Kidney epithelial cell (primary cell): ENCODE data around the gene RAB26. TPM values are rescaled to one million over a fixed set of nuclear protein-coding genes. Genes with fewer than 3 reads are reported as not detected.

Experiments used
- DNase-seq: peaks from one replicate; pipeline ENCODE4 v3.0.0-alpha.2; 2010; ENCODE audit warnings: low read depth
- H3K27me3 ChIP-seq: 2 replicates; pipeline ENCODE4 v1.6.0; 2011; ENCODE audit warnings: low read length; ENCODE audit not compliant: control insufficient read depth, insufficient read depth
- H3K36me3 ChIP-seq: 2 replicates; pipeline ENCODE4 v1.5.1; 2011; ENCODE audit warnings: low read length; ENCODE audit not compliant: control insufficient read depth, insufficient read depth
- H3K4me3 ChIP-seq: 2 replicates; pipeline ENCODE4 v1.5.1; 2011; ENCODE audit warnings: low read depth, mild to moderate bottlenecking, control low read depth, low read length
- CTCF ChIP-seq: IDR thresholded peaks from 2 replicates; pipeline ENCODE4 v1.5.1; 2011; ENCODE audit warnings: mild to moderate bottlenecking, moderate library complexity, low read length, control low read depth, inconsistent platforms; ENCODE audit not compliant: insufficient read depth, poor library complexity, severe bottlenecking
- total RNA-seq: library from RNA; depleted of rRNA; stranded (reverse); fragments of >200 nt; gene quantifications from 2 replicates; pipeline ENCODE4 v1.2.3, GENCODE V29; 2015

Gene RAB26
- total RNA-seq, 1 donor from 2014 or later = 0.54 TPM

- H3K4me3 ChIP-seq = no peak overlapping the region
- no peak for DNase-seq
- no peak for TF ChIP-seq CTCF
- no peaks in the 10 kb centered on the region for H3K36me3 ChIP-seq
- H3K27me3 ChIP-seq = peaks cover 3% of the 10 kb centered on the region
Measured at GRCh38 chr16:2180461-2180860, 32.0 kb downstream of the RAB26 start.

GRCh38 chr16:2180962-2181923 is 32.8 kb downstream of the RAB26 start:
- Histone ChIP-seq H3K4me3 (no peak overlapping the region), H3K36me3 (no peaks in the 10 kb centered on the region), H3K27me3 (peaks cover 3% of the 10 kb centered on the region)
- DNase-seq = no peak
- no peak for TF ChIP-seq CTCF

GRCh38 chr16:2181952-2182351 is 33.5 kb downstream of the RAB26 start:
- Histone ChIP-seq H3K27me3 (peaks cover 3% of the 10 kb centered on the region), H3K4me3 (no peak overlapping the region), H3K36me3 (no peaks in the 10 kb centered on the region)
- TF ChIP-seq CTCF = no peak
- DNase-seq = no peak

GRCh38 chr16:2183671-2184070 is 35.2 kb downstream of the RAB26 start:
- no peak for DNase-seq
- H3K4me3 ChIP-seq = no peak overlapping the region
- peaks cover 3% of the 10 kb centered on the region for H3K27me3 ChIP-seq
- no peak for TF ChIP-seq CTCF
- no peaks in the 10 kb centered on the region for H3K36me3 ChIP-seq

- Histone ChIP-seq H3K27me3 (peaks cover 1% of the 10 kb centered on the region), H3K36me3 (no peaks in the 10 kb centered on the region), H3K4me3 (no peak overlapping the region)
- DNase-seq = no peak
- TF ChIP-seq CTCF = no peak
Measured at GRCh38 chr16:2184346-2184745, 35.9 kb downstream of the RAB26 start.
